Choroid plexus epithelial cell (primary cell): ENCODE results near the gene ATP6V0E1.
A peak's percentile ranks its signal among the peaks of the same experiment; 100 is the strongest.

Experiments used
- DNase-seq: peaks from one replicate; pipeline ENCODE4 v3.0.0-alpha.2; 2010; ENCODE audit warnings: low read depth
- H3K4me3 ChIP-seq: 2 replicates; pipeline ENCODE4 v1.5.1; 2011; ENCODE audit warnings: low read depth, mild to moderate bottlenecking, control low read depth, low read length, moderate library complexity
- TF ChIP-seq, protein P1 (sequence below): conservative IDR thresholded peaks from 2 replicates; pipeline ENCODE4 v1.5.1; 2011; ENCODE audit warnings: low read depth, mild to moderate bottlenecking, control low read depth, inconsistent platforms, low read length, moderate library complexity

Gene ATP6V0E1

DNA sequence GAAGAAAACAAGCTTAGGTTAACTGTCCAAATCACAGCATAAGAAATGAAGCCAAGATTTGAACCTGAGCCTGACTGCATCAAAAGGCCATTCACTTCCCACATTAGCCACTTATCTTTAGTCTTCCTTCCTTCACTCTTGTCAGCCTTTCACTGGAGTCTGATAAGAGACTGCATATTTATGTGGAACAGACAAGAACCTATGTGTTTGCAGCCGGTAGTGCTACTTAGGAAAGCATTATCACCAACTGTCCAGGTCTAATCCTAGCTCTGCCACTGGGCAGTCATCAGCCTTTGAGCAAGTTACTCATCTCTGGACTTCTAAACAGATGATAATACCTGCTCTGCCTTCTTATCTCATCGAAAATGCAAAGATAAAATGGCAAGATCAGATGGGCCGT lies 12.1 kb upstream of the ATP6V0E1 start:
- no peak for DNase-seq
- TF ChIP-seq, protein P1, sequence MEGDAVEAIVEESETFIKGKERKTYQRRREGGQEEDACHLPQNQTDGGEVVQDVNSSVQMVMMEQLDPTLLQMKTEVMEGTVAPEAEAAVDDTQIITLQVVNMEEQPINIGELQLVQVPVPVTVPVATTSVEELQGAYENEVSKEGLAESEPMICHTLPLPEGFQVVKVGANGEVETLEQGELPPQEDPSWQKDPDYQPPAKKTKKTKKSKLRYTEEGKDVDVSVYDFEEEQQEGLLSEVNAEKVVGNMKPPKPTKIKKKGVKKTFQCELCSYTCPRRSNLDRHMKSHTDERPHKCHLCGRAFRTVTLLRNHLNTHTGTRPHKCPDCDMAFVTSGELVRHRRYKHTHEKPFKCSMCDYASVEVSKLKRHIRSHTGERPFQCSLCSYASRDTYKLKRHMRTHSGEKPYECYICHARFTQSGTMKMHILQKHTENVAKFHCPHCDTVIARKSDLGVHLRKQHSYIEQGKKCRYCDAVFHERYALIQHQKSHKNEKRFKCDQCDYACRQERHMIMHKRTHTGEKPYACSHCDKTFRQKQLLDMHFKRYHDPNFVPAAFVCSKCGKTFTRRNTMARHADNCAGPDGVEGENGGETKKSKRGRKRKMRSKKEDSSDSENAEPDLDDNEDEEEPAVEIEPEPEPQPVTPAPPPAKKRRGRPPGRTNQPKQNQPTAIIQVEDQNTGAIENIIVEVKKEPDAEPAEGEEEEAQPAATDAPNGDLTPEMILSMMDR, result no peak
- no peak overlapping the region for H3K4me3 ChIP-seq

DNA sequence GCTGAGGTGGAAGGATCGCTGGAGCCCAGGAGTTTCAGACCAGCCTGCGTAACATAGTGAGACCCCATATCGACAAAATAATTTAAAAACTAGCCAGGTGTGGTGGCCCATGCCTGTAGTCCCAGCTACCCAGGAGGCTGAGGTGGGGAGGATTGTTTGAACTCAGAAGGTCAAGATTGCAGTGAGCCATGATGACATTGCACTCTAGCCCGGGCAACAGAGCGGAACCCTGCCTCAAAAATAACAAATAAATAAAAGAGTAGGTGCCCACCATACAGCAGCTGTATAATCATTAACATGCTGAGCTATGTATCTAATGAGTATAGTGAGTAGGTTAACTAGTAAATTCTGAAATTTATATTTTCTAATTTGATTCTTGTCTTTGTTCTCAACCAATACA lies 11.0 kb upstream of the ATP6V0E1 start:
- TF ChIP-seq, protein P1, result no peak
- no peak overlapping the region for H3K4me3 ChIP-seq
- no peak for DNase-seq

DNA sequence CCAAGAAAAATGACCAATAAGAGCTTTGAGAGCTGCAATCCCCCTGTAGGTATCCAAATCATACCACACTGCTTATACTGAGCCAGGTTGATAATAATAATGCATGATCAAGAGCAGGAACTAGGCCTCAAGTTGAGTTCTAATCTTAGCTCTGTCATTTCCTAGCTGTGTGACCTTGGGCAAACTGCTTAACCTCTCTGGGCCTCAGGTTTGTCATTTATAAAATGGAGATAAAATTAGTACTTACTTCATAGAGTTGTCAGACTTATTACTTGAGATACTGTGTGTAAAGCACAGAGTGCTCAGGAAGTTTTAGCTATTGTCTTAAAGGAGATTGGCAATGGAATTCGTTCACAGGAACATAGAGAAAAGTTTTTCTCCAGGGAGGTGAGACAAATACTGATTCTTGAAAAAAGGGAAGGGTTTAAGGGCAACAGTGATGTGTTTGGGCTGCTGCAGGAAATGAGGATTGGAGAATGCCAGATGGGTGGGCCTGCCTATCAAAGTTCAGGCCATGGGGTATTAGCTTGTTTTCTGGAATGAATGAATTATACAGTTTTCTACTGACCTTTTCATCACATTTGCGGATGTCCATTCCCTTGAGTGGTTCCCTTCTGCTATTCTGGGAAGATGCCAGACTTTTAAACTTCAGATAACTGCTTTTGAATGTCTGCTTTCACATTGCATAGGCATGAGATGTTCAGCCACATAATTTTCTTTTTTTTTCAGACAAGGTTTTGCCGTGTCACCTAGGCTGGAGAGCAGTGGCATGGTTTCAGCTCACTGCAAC lies 10.2 kb upstream of the ATP6V0E1 start:
- DNase-seq, result peak; percentile 82
- no peak overlapping the region for H3K4me3 ChIP-seq
- TF ChIP-seq, protein P1, result no peak

DNA sequence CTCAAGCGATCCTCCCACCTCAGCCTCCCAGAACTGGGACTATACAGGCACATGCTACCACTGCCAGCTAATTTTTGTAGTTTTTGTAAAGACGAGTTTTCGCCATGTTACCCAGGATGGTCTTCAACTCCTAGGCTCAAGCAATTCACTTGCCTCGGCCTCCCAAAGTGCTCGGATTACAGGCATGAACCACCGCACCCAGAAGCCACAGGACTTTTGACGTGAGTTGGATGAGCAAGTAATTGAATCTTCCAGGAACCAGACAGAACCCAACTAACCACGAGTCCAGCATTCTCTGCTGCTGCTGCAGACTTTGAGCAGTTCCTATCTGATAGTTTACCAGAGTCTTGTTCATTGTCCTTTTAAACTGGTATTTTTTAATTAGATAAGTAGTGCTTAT lies 9.6 kb upstream of the ATP6V0E1 start:
- TF ChIP-seq, protein P1, result no peak
- DNase-seq, result peak; percentile 69
- no peak overlapping the region for H3K4me3 ChIP-seq

DNA sequence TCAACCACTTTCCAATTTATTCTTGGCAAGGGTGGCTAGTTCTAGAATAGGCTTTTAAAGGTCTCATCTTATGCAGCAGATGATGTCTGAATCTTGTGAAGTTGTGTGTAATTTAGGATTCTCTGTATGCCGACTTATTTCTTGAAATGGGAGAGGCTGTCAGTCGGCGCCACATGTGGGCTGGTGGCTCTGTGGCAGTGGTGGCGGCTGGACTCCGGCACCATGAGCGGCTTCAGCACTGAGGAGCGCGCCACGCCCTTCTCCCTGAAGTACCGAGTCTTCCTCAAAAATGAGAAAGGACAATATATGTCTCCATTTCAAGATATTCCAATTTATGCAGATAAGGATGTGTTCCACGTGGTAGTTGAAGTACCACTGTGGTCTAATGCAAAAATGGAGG lies 8.3 kb upstream of the ATP6V0E1 start:
- no peak for DNase-seq
- TF ChIP-seq, protein P1, result no peak
- no peak overlapping the region for H3K4me3 ChIP-seq

DNA sequence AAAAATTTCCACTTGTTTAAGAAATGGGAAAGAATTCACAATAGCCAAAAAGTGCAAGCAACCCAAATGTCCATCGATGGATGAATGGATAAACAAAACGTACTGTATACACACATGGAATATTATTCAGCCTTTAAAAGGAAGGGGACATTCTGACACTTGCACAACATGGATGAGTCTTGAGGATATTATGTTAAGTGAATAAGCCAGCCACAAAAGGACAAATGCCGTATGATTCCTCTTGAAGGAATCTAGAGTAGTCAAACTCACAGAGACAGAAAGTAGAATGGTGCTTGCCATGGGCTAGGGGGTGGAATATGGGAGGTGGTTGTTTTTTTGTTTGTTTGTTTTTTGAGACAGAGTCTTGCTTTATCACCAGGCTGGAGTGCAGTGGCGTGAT lies 3.8 kb upstream of the ATP6V0E1 start:
- DNase-seq, result peak; percentile 52
- TF ChIP-seq, protein P1, result no peak
- no peak overlapping the region for H3K4me3 ChIP-seq

DNA sequence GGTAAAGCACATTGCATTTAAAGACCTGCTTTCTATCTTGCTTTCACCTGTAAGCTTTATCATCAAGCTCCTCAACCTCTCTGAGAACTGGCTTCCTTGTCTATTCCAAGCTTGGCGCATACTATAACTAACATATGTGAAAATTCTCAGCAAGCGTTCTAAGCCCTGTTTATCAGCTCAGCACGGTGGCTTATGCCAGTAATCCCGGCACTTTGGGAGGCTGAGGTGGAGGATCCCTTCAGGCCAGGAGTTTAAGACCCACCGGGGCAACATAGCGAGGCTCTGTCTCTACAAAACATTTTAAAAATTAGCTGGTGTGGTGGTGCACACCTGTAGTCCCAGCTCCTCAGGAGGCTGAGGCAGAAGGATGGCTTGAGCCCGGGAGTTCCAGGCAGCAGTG lies 1.6 kb upstream of the ATP6V0E1 start:
- TF ChIP-seq, protein P1, result no peak
- DNase-seq, result no peak
- H3K4me3 ChIP-seq, result no peak overlapping the region
